KMS-11 (cell line): Measurements from ENCODE around the gene CARNS1.

Experiments used
- H2AFZ ChIP-seq: fragments of 200-600 bp; sonication (generic); 2 replicates; pipeline ENCODE4 v1.6.1; 2016; ENCODE audit warnings: antibody characterized with exemption, mixed run types, low read depth
- H3K27ac ChIP-seq: fragments of 200-600 bp; sonication (generic); 2 replicates; pipeline ENCODE4 v1.6.1; 2016; ENCODE audit warnings: mild to moderate bottlenecking, mixed run types
- H3K27me3 ChIP-seq: fragments of 200-600 bp; sonication (generic); 2 replicates; pipeline ENCODE4 v1.6.1; 2017; ENCODE audit warnings: mild to moderate bottlenecking, low read depth, mixed run types, moderate library complexity; ENCODE audit not compliant: insufficient read depth
- H3K36me3 ChIP-seq: fragments of 200-600 bp; sonication (generic); 2 replicates; pipeline ENCODE4 v1.6.1; 2017; ENCODE audit warnings: mild to moderate bottlenecking, mixed run types; ENCODE audit not compliant: insufficient read depth
- H3K4me1 ChIP-seq: fragments of 200-600 bp; sonication (generic); 2 replicates; pipeline ENCODE4 v1.6.1; 2016; ENCODE audit warnings: mild to moderate bottlenecking, low read depth, mixed run types; ENCODE audit not compliant: poor library complexity, severe bottlenecking
- H3K4me2 ChIP-seq: fragments of 200-600 bp; sonication (generic); 2 replicates; pipeline ENCODE4 v1.7.0; 2016; ENCODE audit warnings: mild to moderate bottlenecking, mixed run types
- H3K4me3 ChIP-seq: fragments of 200-600 bp; sonication (generic); IDR thresholded peaks from 2 replicates; pipeline ENCODE4 v1.6.1; 2017; ENCODE audit warnings: low read depth, low read length, mixed read lengths; ENCODE audit not compliant: insufficient read depth
- H3K79me2 ChIP-seq: fragments of 200-600 bp; sonication (generic); 2 replicates; pipeline ENCODE4 v1.6.1; 2016; ENCODE audit warnings: low read depth, mixed run types; ENCODE audit not compliant: insufficient read depth
- H3K9ac ChIP-seq: fragments of 200-600 bp; sonication (generic); 2 replicates; pipeline ENCODE4 v1.6.1; 2016; ENCODE audit warnings: mild to moderate bottlenecking, mixed run types
- H4K20me1 ChIP-seq: fragments of 200-600 bp; sonication (generic); 2 replicates; pipeline ENCODE4 v1.6.1; 2016; ENCODE audit warnings: mild to moderate bottlenecking, mixed run types; ENCODE audit not compliant: insufficient read depth
- TF ChIP-seq, protein P1 (sequence below): fragments of 200-600 bp; sonication (generic); conservative IDR thresholded peaks from 2 replicates; pipeline ENCODE4 v1.6.1; 2017; ENCODE audit warnings: low read depth, mild to moderate bottlenecking, antibody characterized with exemption, low read length, moderate library complexity, mixed read lengths

Gene CARNS1

DNA sequence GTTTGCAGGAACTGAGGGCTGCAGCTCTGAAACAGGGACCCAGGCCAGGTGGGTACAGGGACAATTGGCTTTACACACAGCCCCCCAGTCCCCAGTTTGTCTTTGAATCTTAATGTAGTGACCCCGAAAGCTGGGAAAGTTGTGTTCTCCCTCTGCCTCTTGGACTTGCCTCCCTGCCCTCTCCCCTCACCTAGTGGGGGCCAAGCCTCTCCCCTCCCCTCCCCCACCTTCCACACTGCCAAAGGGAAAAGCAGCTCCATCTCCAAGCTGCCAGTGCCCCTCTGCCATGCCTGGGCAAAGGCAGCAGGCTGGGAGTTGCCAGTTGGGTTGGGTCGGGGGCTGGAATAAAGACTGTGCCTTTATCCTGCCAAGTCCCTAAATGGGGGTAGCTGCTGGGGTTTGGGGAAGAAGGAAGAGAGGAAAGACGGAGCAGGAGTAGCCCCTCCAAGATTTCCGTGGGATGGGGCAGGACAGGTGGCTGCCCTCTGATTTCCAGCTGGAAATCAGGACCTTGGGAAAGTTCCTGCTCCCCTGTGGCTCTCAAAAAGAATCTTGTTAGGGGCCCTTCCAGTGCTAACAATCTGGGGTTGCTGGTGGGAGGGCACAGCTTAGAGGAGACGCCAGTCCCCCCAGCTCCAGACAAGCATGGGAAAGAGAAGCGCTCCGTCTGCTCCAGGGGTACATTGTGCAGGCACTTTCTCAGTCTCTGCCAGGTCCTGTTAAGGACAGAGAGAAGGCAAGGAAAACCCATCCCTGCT is 39.2 kb upstream of the CARNS1 start:
- no peak overlapping the region for H3K27ac ChIP-seq
- H3K79me2 ChIP-seq: no peaks in the 10 kb centered on the region
- TF ChIP-seq, protein P1, sequence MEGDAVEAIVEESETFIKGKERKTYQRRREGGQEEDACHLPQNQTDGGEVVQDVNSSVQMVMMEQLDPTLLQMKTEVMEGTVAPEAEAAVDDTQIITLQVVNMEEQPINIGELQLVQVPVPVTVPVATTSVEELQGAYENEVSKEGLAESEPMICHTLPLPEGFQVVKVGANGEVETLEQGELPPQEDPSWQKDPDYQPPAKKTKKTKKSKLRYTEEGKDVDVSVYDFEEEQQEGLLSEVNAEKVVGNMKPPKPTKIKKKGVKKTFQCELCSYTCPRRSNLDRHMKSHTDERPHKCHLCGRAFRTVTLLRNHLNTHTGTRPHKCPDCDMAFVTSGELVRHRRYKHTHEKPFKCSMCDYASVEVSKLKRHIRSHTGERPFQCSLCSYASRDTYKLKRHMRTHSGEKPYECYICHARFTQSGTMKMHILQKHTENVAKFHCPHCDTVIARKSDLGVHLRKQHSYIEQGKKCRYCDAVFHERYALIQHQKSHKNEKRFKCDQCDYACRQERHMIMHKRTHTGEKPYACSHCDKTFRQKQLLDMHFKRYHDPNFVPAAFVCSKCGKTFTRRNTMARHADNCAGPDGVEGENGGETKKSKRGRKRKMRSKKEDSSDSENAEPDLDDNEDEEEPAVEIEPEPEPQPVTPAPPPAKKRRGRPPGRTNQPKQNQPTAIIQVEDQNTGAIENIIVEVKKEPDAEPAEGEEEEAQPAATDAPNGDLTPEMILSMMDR: no peak
- no peak overlapping the region for H3K9ac ChIP-seq
- no peak overlapping the region for H3K4me2 ChIP-seq
- H4K20me1 ChIP-seq: no peaks in the 10 kb centered on the region
- no peak overlapping the region for H2AFZ ChIP-seq
- H3K4me1 ChIP-seq: peaks cover 14% of the 10 kb centered on the region
- peaks cover 36% of the 10 kb centered on the region for H3K27me3 ChIP-seq
- H3K36me3 ChIP-seq: no peaks in the 10 kb centered on the region
- no peak overlapping the region for H3K4me3 ChIP-seq

DNA sequence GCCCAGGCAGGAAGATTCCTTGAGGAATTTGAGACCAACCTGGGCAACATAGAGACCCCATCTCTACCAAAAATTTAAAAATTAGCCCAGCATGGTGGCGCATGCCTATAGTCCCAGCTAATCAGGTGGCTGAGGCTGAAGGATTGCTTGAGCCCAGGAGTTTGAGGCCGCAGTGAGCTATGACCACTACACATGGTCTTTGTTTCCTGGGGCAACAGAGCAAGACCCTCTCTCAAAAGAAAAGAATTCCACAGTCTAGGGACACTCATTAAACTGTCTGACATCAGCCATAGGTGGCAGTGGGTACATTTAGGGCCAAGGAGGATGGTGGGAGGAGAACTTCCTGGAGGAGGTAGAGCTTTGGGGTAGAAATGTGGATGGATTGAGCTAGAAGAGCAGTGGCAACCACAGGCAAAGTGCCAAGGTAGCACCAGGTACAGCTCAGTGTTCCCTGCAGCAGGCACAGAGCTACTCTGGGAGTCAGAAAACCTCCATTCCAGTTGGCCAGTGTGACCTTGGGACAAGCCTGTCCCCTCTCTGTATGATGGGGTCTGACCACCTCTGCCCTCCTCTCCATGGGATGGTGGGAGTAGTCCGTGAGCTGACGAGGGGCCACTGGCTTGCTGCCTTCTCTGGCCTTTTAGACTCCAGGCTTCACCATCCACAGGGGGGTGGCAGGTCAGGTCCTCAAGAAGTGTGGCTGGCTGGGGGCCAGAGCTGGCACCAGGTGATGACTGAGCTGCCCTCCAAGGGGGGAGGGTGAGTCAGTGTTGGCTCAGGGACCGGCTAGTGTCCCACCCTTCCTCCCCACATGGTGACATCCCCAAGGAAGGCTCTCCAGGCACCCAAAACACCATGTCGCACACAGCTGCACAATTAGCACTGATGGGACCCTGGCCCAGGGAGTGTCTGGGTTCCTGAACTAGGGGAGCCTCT is 38.3 kb upstream of the CARNS1 start:
- Histone ChIP-seq H3K9ac (no peak overlapping the region), H3K4me1 (peaks cover 10% of the 10 kb centered on the region), H3K4me3 (no peak overlapping the region), H3K27ac (no peak overlapping the region), H3K27me3 (peaks cover 30% of the 10 kb centered on the region), H3K36me3 (no peaks in the 10 kb centered on the region), H2AFZ (no peak overlapping the region), H3K79me2 (no peaks in the 10 kb centered on the region), H4K20me1 (no peaks in the 10 kb centered on the region), H3K4me2 (no peak overlapping the region)
- TF ChIP-seq, protein P1: no peak

DNA sequence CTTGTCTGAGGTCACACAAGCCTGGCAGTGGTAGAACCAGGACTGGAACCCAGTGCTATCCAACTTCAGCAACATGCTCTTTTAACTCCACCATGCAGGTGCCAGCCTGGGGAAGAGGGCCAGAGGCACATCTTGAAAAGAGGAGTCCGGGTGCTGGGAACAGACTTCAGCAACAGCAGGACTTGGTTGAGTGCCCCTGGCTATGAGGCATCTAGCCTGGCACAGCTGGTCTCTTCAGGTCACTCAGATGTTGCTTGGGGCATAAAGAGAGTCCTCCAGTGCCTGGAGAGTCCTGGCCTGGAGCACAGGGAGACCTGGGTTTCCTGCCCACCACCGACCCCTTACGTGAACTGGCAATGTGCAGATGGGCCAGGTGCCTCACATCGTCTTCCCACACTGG is 36.9 kb upstream of the CARNS1 start:
- Histone ChIP-seq H3K4me2 (no peak overlapping the region), H2AFZ (no peak overlapping the region), H3K27ac (no peak overlapping the region), H4K20me1 (no peaks in the 10 kb centered on the region), H3K4me3 (no peak overlapping the region), H3K27me3 (peaks cover 31% of the 10 kb centered on the region), H3K4me1 (peaks cover 14% of the 10 kb centered on the region), H3K36me3 (no peaks in the 10 kb centered on the region), H3K79me2 (no peaks in the 10 kb centered on the region), H3K9ac (no peak overlapping the region)
- TF ChIP-seq, protein P1: no peak

DNA sequence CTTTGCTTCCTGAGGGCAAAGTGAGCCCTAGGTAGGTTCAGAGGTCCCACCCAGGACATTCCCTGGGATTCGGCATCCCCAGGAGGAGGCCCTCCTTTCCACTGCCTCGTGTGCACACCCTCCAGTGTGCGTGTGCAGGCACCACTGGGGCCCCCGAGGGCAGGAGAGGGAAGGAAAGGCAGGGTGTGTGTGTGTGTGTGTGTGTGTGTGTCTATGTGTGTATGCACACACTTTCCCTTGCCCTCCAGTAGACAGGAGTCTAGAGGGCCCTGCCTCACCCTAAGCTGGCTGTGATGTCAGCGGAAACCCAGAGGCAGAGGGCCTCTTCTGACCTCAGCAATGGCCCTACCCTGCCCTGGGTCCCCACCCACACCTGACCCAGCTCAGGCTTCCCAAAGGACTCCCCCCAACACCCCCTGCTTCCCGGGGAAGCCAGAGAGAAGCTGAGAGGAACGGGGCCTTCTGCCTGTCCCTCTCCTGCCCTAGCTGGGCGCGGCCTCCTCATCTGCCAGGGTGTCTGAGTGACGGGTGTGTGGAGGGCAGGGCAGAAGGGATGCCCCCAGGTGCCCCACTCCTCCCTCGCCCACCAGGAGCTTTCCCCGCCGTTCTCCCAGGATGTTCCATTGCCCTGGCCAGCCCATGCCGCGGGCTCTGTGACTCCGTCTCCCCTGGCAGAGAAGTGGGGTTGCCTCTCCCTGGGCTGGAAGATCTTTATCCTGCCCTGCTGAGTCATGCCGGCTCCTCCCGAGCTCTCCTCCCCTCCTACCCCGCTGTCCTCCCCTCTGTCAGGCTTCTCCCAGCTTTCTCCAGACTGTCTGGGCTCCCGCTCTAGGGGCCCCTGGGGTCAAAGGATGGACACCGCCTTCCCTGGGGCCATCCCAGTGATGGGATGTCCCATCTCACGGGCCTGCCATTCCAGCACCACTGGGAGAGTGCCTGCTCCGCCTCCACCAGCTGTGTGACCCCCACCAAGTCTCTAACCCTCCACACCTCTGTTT is 36.1 kb upstream of the CARNS1 start:
- Histone ChIP-seq H3K79me2 (no peaks in the 10 kb centered on the region), H4K20me1 (no peaks in the 10 kb centered on the region), H3K36me3 (no peaks in the 10 kb centered on the region), H3K4me3 (no peak overlapping the region), H3K4me2 (no peak overlapping the region), H3K27me3 (peaks cover 38% of the 10 kb centered on the region), H2AFZ (no peak overlapping the region), H3K27ac (no peak overlapping the region), H3K4me1 (peaks cover 7% of the 10 kb centered on the region), H3K9ac (no peak overlapping the region)
- TF ChIP-seq, protein P1: no peak
